ENCODE results near the gene ATP6V0A4.

Gene ATP6V0A4

GRCh38 chr7:138713191-138713590, 84.8 kb downstream of the ATP6V0A4 start:
- H3K27ac ChIP-seq = no peak overlapping the region
- no peaks in the 10 kb centered on the region for H3K36me3 ChIP-seq (ENCODE audit: control insufficient read depth, insufficient read depth, low read length)
- H3K4me1 ChIP-seq = no peaks in the 10 kb centered on the region
- TF ChIP-seq CTCF (IDR thresholded peaks at IDR 0.05) = no peak
- no peak overlapping the region for H2AFZ ChIP-seq
- no peaks in the 10 kb centered on the region for H3K27me3 ChIP-seq (ENCODE audit: control insufficient read depth, insufficient read depth, low read length)
- no peak overlapping the region for H3K4me2 ChIP-seq (ENCODE audit: low read length)
- no peaks in the 10 kb centered on the region for H3K79me2 ChIP-seq
- no peak overlapping the region for H3K9ac ChIP-seq
- no peaks in the 10 kb centered on the region for H3K9me3 ChIP-seq (ENCODE audit: control insufficient read depth, low read length)
- H3K4me3 ChIP-seq (ENCODE audit: low read depth, low read length) = no peak overlapping the region

- H3K4me1 ChIP-seq = no peaks in the 10 kb centered on the region
- no peak for TF ChIP-seq CTCF (IDR thresholded peaks at IDR 0.05)
- no peaks in the 10 kb centered on the region for H3K36me3 ChIP-seq (ENCODE audit: control insufficient read depth, insufficient read depth, low read length)
- H3K4me2 ChIP-seq (ENCODE audit: low read length) = no peak overlapping the region
- no peak overlapping the region for H2AFZ ChIP-seq
- no peaks in the 10 kb centered on the region for H3K9me3 ChIP-seq (ENCODE audit: control insufficient read depth, low read length)
- H3K27ac ChIP-seq = no peak overlapping the region
- H3K4me3 ChIP-seq (ENCODE audit: low read depth, low read length) = no peak overlapping the region
- H3K27me3 ChIP-seq (ENCODE audit: control insufficient read depth, insufficient read depth, low read length) = no peaks in the 10 kb centered on the region
- H3K79me2 ChIP-seq = no peaks in the 10 kb centered on the region
- no peak overlapping the region for H3K9ac ChIP-seq
These were observed 85.3 kb downstream of the ATP6V0A4 start for GRCh38 chr7:138712652-138713051.

- H3K4me1 ChIP-seq = no peaks in the 10 kb centered on the region
- H3K9ac ChIP-seq = no peak overlapping the region
- H3K27ac ChIP-seq = no peak overlapping the region
- no peaks in the 10 kb centered on the region for H3K9me3 ChIP-seq (ENCODE audit: control insufficient read depth, low read length)
- no peaks in the 10 kb centered on the region for H3K79me2 ChIP-seq
- no peaks in the 10 kb centered on the region for H3K27me3 ChIP-seq (ENCODE audit: control insufficient read depth, insufficient read depth, low read length)
- no peaks in the 10 kb centered on the region for H3K36me3 ChIP-seq (ENCODE audit: control insufficient read depth, insufficient read depth, low read length)
- no peak overlapping the region for H3K4me2 ChIP-seq (ENCODE audit: low read length)
- H3K4me3 ChIP-seq (ENCODE audit: low read depth, low read length) = no peak overlapping the region
- TF ChIP-seq CTCF (IDR thresholded peaks at IDR 0.05) = no peak
- no peak overlapping the region for H2AFZ ChIP-seq
These were observed 87.2 kb downstream of the ATP6V0A4 start for GRCh38 chr7:138710536-138711385.

GRCh38 chr7:138705167-138705566, 92.8 kb downstream of the ATP6V0A4 start:
- Histone ChIP-seq H3K4me1 (no peaks in the 10 kb centered on the region), H2AFZ (no peak overlapping the region), H3K79me2 (no peaks in the 10 kb centered on the region), H3K9ac (no peak overlapping the region), H3K27ac (no peak overlapping the region), H3K36me3 (ENCODE audit: control insufficient read depth, insufficient read depth, low read length) (no peaks in the 10 kb centered on the region), H3K27me3 (ENCODE audit: control insufficient read depth, insufficient read depth, low read length) (no peaks in the 10 kb centered on the region), H3K4me2 (ENCODE audit: low read length) (no peak overlapping the region), H3K9me3 (ENCODE audit: control insufficient read depth, low read length) (no peaks in the 10 kb centered on the region), H3K4me3 (ENCODE audit: low read depth, low read length) (no peak overlapping the region)
- TF ChIP-seq CTCF (IDR thresholded peaks at IDR 0.05) = no peak

- no peak overlapping the region for H2AFZ ChIP-seq
- no peak overlapping the region for H3K9ac ChIP-seq
- no peak for TF ChIP-seq CTCF (IDR thresholded peaks at IDR 0.05)
These were observed 96.5 kb downstream of the ATP6V0A4 start for GRCh38 chr7:138701537-138701923.

More at GRCh38 chr7:138701537-138701923, 96.5 kb downstream of the ATP6V0A4 start:
- H3K79me2 ChIP-seq = no peaks in the 10 kb centered on the region
- no peaks in the 10 kb centered on the region for H3K27me3 ChIP-seq (ENCODE audit: control insufficient read depth, insufficient read depth, low read length)
- no peak overlapping the region for H3K4me3 ChIP-seq (ENCODE audit: low read depth, low read length)
- H3K36me3 ChIP-seq (ENCODE audit: control insufficient read depth, insufficient read depth, low read length) = no peaks in the 10 kb centered on the region
- H3K4me2 ChIP-seq (ENCODE audit: low read length) = no peak overlapping the region
- no peaks in the 10 kb centered on the region for H3K9me3 ChIP-seq (ENCODE audit: control insufficient read depth, low read length)
- no peak overlapping the region for H3K27ac ChIP-seq
- no peaks in the 10 kb centered on the region for H3K4me1 ChIP-seq

Measured in parathyroid adenoma (tissue), 2 donors.